ENCODE results near the gene STC2. TPM values are rescaled to one million over a fixed set of nuclear protein-coding genes. Genes with fewer than 3 reads are reported as not detected.

Gene STC2
- polyA plus RNA-seq, 1 donor (not counting 4 experiments of a cell fraction or from before 2014, with no cell fraction given): 4.3 TPM

- H3K79me2 ChIP-seq (ENCODE audit: control insufficient read depth, insufficient read depth, low read length): no peaks in the 10 kb centered on the region
- DNase-seq (ENCODE audit: low read depth, low spot score) (no peak), FAIRE-seq (no peak)
- no peaks in the 10 kb centered on the region for H4K20me1 ChIP-seq (ENCODE audit: control insufficient read depth, extremely low read depth, insufficient read depth, low read length)
- H3K36me3 ChIP-seq (ENCODE audit: control insufficient read depth in 2 of 2, extremely low read depth in 1 of 2, insufficient read depth in 2 of 2, low read length in 2 of 2): no peaks in the 10 kb centered on the region
- no peak for TF ChIP-seq EZH2 (IDR thresholded peaks at IDR 0.05; ENCODE audit: low read length)
- TF ChIP-seq CTCF (optimal IDR thresholded peaks at IDR 0.05 in 1 of 3, IDR thresholded peaks at IDR 0.05 in 1 of 3, conservative IDR thresholded peaks at IDR 0.05 in 1 of 3; ENCODE audit: extremely low read depth in 1 of 3, insufficient read depth in 2 of 3, low read length in 3 of 3): no peak
- no peak overlapping the region for H3K27ac ChIP-seq (ENCODE audit: control insufficient read depth, insufficient read depth, low read length)
- H3K9ac ChIP-seq (ENCODE audit: control insufficient read depth, extremely low read depth, insufficient read depth, low read length): no peak overlapping the region
- H3K9me3 ChIP-seq (ENCODE audit: control insufficient read depth, low read depth, low read length): no peaks in the 10 kb centered on the region
- H2AFZ ChIP-seq (ENCODE audit: control insufficient read depth, low read length): no peak overlapping the region
- H3K4me2 ChIP-seq (ENCODE audit: control insufficient read depth, extremely low read depth, insufficient read depth, low read depth, low read length): no peak overlapping the region
- no peaks in the 10 kb centered on the region for H3K9me1 ChIP-seq (ENCODE audit: control insufficient read depth, extremely low read depth, insufficient read depth, low read length)
- peaks cover 4% of the 10 kb centered on the region for H3K4me1 ChIP-seq (ENCODE audit: control insufficient read depth, extremely low read depth, insufficient read depth, low read length)
- peaks cover 15% of the 10 kb centered on the region for H3K27me3 ChIP-seq (ENCODE audit: control insufficient read depth, extremely low read depth, insufficient read depth, low read length)
- H3K4me3 ChIP-seq (ENCODE audit: control insufficient read depth in 2 of 3, extremely low read depth in 1 of 3, insufficient read depth in 2 of 3, low read depth in 1 of 3, low read length in 3 of 3): no peak overlapping the region
- dilution Hi-C loops (cut with MboI; ENCODE audit: extremely low pct_ligation_motif_present, low sequenced_read_pairs): no loop called here
Observed at GRCh38 chr5:173278641-173279040, 49.6 kb downstream of the STC2 start.

GRCh38 chr5:173278172-173278571 lies 50.0 kb downstream of the STC2 start:
- no peak overlapping the region for H2AFZ ChIP-seq (ENCODE audit: control insufficient read depth, low read length)
- H3K27ac ChIP-seq (ENCODE audit: control insufficient read depth, insufficient read depth, low read length): no peak overlapping the region
- H3K36me3 ChIP-seq (ENCODE audit: control insufficient read depth in 2 of 2, extremely low read depth in 1 of 2, insufficient read depth in 2 of 2, low read length in 2 of 2): no peaks in the 10 kb centered on the region
- dilution Hi-C loops (cut with MboI; ENCODE audit: extremely low pct_ligation_motif_present, low sequenced_read_pairs): no loop called here
- H3K4me3 ChIP-seq (ENCODE audit: control insufficient read depth in 2 of 3, extremely low read depth in 1 of 3, insufficient read depth in 2 of 3, low read depth in 1 of 3, low read length in 3 of 3): no peak overlapping the region
- H3K9me3 ChIP-seq (ENCODE audit: control insufficient read depth, low read depth, low read length): no peaks in the 10 kb centered on the region
- no peak for TF ChIP-seq EZH2 (IDR thresholded peaks at IDR 0.05; ENCODE audit: low read length)
- no peaks in the 10 kb centered on the region for H3K79me2 ChIP-seq (ENCODE audit: control insufficient read depth, insufficient read depth, low read length)
- H3K4me1 ChIP-seq (ENCODE audit: control insufficient read depth, extremely low read depth, insufficient read depth, low read length): peaks cover under 1% of the 10 kb centered on the region
- no peaks in the 10 kb centered on the region for H3K9me1 ChIP-seq (ENCODE audit: control insufficient read depth, extremely low read depth, insufficient read depth, low read length)
- DNase-seq (ENCODE audit: low read depth, low spot score) (no peak), FAIRE-seq (no peak)
- no peak overlapping the region for H3K9ac ChIP-seq (ENCODE audit: control insufficient read depth, extremely low read depth, insufficient read depth, low read length)
- H4K20me1 ChIP-seq (ENCODE audit: control insufficient read depth, extremely low read depth, insufficient read depth, low read length): no peaks in the 10 kb centered on the region
- H3K4me2 ChIP-seq (ENCODE audit: control insufficient read depth, extremely low read depth, insufficient read depth, low read depth, low read length): no peak overlapping the region
- H3K27me3 ChIP-seq (ENCODE audit: control insufficient read depth, extremely low read depth, insufficient read depth, low read length): peaks cover 12% of the 10 kb centered on the region

GRCh38 chr5:173274771-173275170 lies 53.4 kb downstream of the STC2 start:
- Histone ChIP-seq H3K9me3 (ENCODE audit: control insufficient read depth, low read depth, low read length) (no peaks in the 10 kb centered on the region), H3K4me2 (ENCODE audit: control insufficient read depth, extremely low read depth, insufficient read depth, low read depth, low read length) (no peak overlapping the region), H2AFZ (ENCODE audit: control insufficient read depth, low read length) (no peak overlapping the region), H3K4me1 (ENCODE audit: control insufficient read depth, extremely low read depth, insufficient read depth, low read length) (no peaks in the 10 kb centered on the region), H3K36me3 (ENCODE audit: control insufficient read depth in 2 of 2, extremely low read depth in 1 of 2, insufficient read depth in 2 of 2, low read length in 2 of 2) (no peaks in the 10 kb centered on the region), H3K9me1 (ENCODE audit: control insufficient read depth, extremely low read depth, insufficient read depth, low read length) (no peaks in the 10 kb centered on the region), H3K27ac (ENCODE audit: control insufficient read depth, insufficient read depth, low read length) (no peak overlapping the region), H3K79me2 (ENCODE audit: control insufficient read depth, insufficient read depth, low read length) (no peaks in the 10 kb centered on the region), H3K9ac (ENCODE audit: control insufficient read depth, extremely low read depth, insufficient read depth, low read length) (no peak overlapping the region), H4K20me1 (ENCODE audit: control insufficient read depth, extremely low read depth, insufficient read depth, low read length) (no peaks in the 10 kb centered on the region), H3K27me3 (ENCODE audit: control insufficient read depth, extremely low read depth, insufficient read depth, low read length) (no peaks in the 10 kb centered on the region), H3K4me3 (ENCODE audit: control insufficient read depth in 2 of 3, extremely low read depth in 1 of 3, insufficient read depth in 2 of 3, low read depth in 1 of 3, low read length in 3 of 3) (no peak overlapping the region)
- dilution Hi-C loops (cut with MboI; ENCODE audit: extremely low pct_ligation_motif_present, low sequenced_read_pairs): no loop called here
- DNase-seq (ENCODE audit: low read depth, low spot score) (no peak), FAIRE-seq (no peak)
- no peak for TF ChIP-seq CTCF (optimal IDR thresholded peaks at IDR 0.05 in 1 of 3, IDR thresholded peaks at IDR 0.05 in 1 of 3, conservative IDR thresholded peaks at IDR 0.05 in 1 of 3; ENCODE audit: extremely low read depth in 1 of 3, insufficient read depth in 2 of 3, low read length in 3 of 3)
- TF ChIP-seq EZH2 (IDR thresholded peaks at IDR 0.05; ENCODE audit: low read length): no peak

Data from keratinocyte (primary cell).